D721Med (cell line): ENCODE measurements around the gene VEGFA.

ENCODE experiments used
- DNase-seq: peaks from one replicate; pipeline ENCODE4 v3.0.0; 2011; ENCODE audit warnings: low spot score; ENCODE audit not compliant: insufficient read length
- FAIRE-seq: peaks from 2 replicates; lab custom pipeline; 2011; peaks lifted over from hg19 to GRCh38; lab: Jason Lieb, UNC
- TF ChIP-seq, protein P1 (sequence below): IDR thresholded peaks from 2 replicates; pipeline ENCODE4 v1.5.1; 2012; ENCODE audit warnings: mild to moderate bottlenecking, control low read depth; ENCODE audit not compliant: insufficient read depth; ENCODE audit errors: missing control alignments

VEGFA gene

DNA sequence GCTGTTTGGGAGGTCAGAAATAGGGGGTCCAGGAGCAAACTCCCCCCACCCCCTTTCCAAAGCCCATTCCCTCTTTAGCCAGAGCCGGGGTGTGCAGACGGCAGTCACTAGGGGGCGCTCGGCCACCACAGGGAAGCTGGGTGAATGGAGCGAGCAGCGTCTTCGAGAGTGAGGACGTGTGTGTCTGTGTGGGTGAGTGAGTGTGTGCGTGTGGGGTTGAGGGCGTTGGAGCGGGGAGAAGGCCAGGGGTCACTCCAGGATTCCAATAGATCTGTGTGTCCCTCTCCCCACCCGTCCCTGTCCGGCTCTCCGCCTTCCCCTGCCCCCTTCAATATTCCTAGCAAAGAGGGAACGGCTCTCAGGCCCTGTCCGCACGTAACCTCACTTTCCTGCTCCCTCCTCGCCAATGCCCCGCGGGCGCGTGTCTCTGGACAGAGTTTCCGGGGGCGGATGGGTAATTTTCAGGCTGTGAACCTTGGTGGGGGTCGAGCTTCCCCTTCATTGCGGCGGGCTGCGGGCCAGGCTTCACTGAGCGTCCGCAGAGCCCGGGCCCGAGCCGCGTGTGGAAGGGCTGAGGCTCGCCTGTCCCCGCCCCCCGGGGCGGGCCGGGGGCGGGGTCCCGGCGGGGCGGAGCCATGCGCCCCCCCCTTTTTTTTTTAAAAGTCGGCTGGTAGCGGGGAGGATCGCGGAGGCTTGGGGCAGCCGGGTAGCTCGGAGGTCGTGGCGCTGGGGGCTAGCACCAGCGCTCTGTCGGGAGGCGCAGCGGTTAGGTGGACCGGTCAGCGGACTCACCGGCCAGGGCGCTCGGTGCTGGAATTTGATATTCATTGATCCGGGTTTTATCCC lies at the start of gene VEGFA:
Gene VEGFA, plus strand, starts transcription at position 686 of the 846 bp plus-strand sequence.
- TF ChIP-seq, protein P1, sequence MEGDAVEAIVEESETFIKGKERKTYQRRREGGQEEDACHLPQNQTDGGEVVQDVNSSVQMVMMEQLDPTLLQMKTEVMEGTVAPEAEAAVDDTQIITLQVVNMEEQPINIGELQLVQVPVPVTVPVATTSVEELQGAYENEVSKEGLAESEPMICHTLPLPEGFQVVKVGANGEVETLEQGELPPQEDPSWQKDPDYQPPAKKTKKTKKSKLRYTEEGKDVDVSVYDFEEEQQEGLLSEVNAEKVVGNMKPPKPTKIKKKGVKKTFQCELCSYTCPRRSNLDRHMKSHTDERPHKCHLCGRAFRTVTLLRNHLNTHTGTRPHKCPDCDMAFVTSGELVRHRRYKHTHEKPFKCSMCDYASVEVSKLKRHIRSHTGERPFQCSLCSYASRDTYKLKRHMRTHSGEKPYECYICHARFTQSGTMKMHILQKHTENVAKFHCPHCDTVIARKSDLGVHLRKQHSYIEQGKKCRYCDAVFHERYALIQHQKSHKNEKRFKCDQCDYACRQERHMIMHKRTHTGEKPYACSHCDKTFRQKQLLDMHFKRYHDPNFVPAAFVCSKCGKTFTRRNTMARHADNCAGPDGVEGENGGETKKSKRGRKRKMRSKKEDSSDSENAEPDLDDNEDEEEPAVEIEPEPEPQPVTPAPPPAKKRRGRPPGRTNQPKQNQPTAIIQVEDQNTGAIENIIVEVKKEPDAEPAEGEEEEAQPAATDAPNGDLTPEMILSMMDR, result peak; percentile 98
- DNase-seq (peak; percentile 94), FAIRE-seq (no peak)

DNA sequence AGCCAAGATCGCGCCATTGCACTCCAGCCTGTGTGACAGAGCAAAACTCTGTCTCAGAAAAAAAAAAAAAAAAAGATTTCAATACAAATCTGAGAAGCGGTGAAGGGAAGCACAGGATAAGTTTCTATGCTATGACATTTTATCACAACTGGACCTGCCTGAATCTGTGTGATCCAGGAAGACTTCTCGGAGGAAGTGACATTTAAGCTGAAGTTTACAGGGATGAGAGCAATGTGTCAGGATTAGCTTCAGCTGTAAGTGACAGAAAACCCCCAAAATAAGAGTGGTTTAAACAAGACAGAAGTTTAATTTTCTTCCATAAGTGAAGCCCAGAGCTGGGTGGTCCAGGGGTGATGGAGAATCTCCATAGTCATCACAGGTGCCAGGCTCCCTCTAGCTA lies 49.0 kb upstream of the VEGFA start:
- TF ChIP-seq, protein P1, result no peak
- no peak for DNase-seq
- no peak for FAIRE-seq

DNA sequence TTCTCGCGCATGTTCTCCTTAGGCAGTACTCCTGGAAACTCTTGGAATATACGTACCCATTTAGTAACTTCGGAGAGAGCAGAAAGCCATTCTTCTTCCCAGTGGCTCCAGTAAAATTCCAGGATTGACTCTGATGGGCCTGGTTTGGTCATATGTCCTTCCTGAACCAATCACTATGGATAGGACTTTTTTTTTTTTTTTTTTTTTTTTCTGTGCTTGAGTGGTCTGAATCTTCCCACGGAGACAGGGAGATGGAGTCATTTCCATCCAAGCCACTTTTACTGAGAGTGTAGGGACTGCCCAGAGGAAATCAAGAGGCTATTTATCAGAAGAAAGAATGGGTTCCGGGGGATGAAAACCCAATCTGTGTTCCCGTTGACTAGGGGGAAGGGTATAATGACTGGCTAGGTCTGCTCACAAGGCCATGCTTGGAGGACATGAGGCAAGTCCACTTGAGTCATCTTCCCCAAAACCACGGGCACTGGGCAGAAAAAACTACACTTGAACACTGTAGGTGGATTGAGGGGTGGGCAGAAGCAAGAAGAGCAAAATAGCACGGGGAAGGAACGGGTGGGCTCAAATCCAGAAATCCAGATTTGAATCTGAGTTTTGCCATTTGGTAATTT lies 47.0 kb upstream of the VEGFA start:
- TF ChIP-seq, protein P1, result no peak
- DNase-seq (no peak), FAIRE-seq (no peak)

DNA sequence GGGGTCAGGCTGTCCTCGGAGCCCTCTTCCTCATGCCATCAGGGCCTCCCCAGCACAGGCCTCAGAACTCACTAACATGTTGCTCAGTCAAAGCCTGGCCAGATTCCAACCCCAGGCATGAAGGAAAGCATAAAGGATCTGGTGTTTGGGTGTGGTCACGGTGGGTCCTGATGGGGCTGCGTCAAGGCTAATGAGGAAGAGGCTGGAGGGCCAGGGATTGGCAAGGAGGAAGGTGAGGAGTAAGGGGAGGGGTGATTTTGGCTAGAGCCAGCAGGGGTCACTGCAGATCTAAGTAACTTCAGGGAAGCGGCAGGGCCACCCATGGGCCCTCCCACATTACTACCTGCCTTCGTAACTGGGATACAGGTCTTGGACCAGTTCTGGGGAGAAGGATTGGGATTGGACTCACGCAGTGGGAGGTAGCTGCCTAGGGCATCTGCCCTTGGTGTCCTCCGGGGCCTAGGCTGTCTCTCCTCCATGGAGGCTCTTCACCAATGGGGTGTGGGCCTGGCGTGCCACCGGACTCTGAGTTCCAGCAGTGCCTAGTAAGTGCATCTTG lies 46.2 kb upstream of the VEGFA start:
- no peak for DNase-seq
- TF ChIP-seq, protein P1, result peak; percentile 53
- no peak for FAIRE-seq

DNA sequence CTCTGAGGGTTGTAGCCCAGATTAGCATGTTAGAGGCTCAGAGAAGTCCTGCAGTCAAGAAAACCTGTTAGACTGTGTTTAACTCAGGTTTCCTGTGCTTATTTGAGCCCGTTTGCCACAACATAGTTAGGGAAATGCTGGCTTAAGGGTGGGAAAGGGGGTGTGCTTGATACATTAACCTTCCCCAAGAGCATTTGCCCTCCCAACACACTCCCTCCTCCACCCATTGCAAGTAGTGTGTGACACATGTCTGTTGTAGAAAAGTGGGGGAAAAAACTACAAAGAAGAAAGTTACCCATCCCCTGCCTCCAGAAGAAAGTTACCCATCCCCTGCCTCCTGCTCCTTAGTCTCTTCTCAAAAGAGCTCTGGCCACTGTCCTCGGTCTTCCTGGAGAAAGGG lies 45.7 kb upstream of the VEGFA start:
- FAIRE-seq, result no peak
- TF ChIP-seq, protein P1, result no peak

DNA sequence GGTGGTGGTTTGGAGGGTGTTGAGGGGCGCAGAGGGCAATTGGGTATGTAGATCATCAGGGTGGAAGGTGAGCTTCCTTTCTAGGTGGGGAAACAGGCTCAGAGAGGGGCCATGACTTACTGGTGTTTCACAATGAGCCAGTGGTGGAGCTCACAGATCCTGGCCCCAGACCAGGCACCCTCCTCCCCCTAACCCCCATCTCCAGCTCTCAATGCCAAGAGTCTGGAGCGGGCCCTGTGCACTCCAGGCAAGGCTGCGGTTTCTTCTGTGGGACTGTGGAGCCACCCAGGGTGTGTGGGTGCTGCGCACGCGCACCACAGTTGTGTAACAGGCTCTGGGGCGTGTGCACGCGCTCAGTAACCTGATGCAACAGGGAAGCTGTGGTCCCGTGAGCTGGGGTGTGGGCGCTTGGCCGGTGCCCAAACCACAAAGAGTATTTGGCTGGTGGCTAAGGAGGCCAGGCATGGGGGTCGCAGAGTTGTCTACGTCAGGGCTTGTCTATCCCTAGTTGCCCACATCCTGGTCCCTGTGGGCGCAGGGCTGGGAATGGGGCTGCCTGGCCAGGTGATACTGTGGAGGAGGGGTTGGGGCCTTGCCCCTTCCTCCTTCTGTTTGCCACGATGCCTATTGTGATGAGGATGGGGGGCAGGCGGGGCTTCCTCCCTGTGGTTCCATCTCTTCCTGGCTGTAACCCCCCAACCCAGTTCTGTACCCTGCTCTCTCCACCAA lies 44.9 kb upstream of the VEGFA start:
- TF ChIP-seq, protein P1, result no peak
- DNase-seq (no peak), FAIRE-seq (no peak)

More for the DNA sequence above, 45.7 kb upstream of the VEGFA start:
- DNase-seq, result no peak
